ENCODE data around the gene RRP36.

The RRP36 gene

DNA sequence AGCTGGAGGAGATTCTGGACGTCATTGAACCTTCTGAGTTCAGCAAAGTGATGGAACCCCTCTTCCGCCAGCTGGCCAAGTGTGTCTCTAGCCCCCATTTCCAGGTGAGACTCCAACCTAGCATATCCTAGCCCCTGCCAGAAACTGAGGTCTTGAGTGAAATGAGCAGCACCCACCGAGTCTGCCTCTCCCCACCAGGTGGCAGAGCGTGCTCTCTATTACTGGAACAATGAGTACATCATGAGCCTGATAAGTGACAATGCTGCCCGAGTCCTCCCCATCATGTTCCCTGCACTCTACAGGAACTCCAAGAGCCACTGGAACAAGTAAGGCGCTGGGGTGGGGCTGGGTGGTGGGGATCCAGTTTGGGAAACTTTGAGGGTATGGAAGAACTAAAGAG is 12.3 kb upstream of the RRP36 start:
- peak; percentile 26 to 40 for DNase-seq

DNA sequence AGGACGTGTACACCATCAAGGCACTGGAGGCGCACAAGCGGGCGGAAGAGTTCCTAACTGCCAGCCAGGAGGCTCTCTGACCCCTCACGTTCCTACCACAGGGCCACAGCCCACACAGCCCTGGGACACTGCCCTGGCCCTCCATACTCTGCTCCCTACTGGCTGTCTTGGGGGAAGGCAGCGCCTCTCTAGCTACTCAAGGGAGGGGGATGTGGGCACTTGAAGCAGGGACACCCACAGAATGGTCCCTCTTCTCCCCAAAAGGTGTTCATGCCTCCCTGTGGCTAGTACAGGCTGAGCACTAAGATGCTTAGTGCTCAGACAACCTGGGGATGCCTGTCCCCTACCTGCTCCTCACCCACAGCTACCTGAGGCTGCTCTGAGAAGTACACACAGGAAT is 10.2 kb upstream of the RRP36 start:
- no peak for DNase-seq

DNA sequence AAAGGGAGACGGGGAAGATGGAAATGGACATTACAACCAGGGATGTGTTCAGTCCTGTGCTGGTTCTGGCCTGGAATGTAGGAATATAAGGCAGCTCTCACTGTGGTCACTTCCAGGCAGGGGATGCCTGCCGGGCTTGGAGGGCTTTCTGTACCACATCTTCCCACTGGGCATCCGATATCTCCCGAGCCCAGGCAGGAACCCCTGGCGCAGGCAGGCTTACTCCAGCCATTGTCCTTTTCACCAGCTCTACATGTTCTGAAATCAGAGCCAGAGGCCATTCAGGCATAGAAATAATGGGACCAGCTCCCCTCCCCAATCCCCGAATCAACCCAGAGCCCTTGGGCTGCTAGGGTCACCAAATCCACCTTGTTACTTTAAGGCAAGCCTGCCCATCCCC is 9.1 kb upstream of the RRP36 start:
- DNase-seq: no peak

DNA sequence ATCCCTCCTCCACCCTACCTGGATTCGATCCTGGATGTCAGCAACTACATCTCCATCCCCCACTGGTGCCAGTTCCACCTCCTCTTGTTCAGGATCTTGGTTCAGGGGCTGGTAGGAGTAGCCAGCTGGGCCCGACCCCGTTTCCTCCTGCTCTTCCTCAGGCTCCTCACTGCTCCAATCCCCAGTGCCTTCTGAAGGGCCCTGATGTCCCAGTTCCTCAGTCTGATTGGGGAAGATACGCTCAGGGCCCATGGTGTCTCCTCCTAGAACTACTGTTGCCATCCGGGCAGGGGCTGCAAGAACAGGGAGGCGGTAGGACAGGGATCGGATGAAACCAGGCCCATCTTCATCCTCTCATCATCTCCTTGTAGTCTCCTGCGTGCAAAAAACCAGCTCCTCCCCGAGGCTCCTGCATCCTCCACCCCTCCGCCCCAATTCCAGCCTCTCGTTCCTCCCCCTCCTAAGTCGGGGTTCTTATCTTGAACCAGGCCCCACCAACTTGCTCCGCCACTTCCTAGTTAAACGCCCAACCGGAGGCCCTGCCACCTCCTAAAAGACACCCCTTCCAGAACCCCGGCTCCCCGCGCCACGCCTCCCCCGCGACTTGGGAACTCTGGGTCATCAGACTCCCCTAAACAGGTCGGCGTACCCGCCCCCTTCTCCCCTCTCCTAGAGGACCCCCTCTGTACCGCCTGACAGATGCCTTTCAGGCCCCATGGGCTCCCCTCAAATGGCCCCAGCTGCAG is 8.2 kb upstream of the RRP36 start:
- DNase-seq: no peak

DNA sequence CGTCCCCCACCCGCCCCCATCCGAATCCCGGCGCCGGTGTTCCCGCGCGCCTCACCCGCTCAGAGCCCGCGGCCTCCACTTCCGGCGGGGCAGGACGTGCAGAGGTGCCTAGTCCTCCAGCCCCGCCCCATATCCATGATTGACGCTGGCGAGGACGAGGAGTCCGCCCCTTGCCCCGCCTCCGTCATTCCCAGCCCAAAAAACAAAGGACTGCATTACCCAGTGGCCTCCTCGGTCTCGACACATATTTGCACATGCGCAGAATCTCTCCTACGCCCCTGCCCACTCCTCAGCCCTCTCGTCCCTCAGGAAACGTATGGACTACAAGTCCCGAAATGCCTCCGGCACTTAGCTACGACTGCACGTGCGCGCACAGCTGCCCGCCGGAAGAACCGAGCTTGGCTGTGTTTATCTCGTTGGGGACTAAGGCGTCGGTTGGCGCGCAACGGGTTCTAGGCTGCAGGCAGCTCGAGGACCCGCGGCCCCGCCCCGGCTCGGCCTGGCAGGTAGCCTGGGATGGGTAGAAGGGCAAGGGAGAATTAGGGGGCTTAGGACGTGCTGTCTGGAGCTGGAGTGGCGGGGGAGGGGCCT is 7.5 kb upstream of the RRP36 start, which contains the start of the genes KLHDC3 and MEA1:
Gene KLHDC3 (plus strand): TSS at position 407 of the 591 bp plus-strand sequence. CDS start 2,944 bp downstream, outside the sequence.
Gene MEA1 (minus strand): TSS at position 104 of the 591 bp plus-strand sequence. CDS start 133 bp downstream, outside the sequence.
- DNase-seq: peak; percentile 99

DNA sequence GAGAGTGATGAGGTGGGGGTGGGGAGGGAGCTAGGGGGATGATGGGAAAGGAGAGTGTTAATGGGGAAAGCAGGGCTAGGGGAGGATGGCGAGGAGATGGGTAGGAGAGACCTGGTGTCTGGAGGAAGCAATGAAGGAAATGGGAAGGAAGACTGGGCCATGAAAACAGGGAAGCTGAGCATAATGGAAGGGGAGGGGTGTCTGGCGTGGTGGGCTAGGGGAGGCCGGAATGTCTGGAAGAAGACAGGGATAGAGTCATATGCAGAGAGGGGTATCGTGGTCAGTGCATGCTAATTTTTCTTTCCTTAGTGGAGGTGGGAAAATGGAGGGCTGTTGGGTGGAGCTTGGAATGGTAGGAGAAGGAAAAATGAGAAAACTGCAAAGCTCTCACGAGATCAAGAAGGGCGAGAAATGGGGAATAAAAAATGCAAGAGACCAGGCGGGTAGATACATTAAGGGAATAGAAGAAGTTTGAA is 7.0 kb upstream of the RRP36 start:
- no peak for DNase-seq

DNA sequence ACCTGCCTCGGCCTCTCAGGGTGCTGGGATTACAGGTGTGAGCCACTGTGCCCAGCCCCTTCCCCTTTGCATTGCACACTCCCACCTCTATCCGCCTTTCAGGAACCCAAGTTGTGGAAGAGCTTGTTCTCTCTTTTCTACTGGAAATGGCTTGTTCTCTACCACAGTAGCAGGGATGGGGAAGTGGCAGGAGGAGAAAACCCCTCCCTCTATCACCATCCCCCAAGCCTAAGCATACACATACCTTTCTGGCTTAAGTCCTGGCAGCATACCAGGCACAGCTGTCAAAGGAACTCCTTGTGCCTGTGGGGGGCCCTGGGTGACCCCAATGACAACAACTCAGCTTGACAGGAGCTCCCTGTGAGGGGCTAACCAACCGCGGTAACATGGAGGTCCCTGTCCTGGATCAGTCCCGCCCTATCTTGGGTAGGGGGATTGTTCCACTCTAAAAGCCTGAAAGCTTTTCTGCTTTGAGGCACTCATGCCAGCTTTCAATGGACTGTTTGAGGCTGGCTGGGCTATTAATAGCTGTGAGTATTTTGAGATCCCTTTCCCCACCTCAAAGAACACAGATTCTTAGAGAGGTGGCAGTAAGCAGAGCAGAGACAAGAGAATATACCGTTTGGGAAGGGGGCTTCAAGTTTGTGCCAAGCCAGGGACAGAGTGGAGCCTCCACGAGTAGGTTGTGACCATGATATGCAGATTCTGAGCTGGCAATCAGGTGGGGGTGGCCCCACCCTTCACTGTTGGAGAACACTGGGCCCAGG is 5.1 kb upstream of the RRP36 start:
- DNase-seq: no peak

DNA sequence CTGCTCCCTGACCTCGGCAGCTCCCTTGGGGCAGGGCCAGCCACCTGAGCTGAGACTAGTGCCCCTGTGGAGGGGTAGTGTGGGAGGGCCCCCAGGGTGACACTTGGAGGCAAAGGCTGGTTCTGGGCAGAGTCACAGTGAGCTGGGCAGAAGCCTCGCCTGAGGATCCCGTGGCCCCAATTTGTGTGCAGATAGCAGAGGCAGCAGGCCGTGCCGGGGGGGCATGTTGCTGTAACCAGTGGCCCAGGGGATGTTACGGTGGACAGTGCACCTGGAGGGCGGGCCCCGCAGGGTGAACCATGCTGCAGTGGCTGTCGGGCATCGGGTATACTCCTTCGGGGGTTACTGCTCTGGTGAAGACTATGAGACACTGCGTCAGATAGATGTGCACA is 4.5 kb upstream of the RRP36 start:
- no peak for DNase-seq

DNA sequence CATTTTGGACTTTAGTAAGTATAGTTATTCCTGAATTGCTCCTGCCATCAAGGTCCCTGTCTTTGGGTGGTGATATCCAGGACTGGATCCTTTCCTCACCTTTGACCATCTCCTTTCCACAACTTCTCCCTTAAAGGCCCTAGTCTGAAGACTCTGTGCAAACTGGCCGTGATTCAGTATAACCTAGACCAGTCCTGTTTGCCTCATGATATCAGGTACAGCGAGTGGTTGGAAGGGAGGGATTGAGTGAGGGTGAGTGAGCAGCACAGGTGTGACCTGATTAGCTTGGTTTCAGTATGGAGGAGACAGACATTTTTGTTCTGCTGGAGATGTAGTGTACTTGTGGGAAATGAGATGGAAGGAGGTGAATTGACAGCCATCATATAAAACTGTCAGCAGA is 2.3 kb upstream of the RRP36 start:
- DNase-seq: no peak

DNA sequence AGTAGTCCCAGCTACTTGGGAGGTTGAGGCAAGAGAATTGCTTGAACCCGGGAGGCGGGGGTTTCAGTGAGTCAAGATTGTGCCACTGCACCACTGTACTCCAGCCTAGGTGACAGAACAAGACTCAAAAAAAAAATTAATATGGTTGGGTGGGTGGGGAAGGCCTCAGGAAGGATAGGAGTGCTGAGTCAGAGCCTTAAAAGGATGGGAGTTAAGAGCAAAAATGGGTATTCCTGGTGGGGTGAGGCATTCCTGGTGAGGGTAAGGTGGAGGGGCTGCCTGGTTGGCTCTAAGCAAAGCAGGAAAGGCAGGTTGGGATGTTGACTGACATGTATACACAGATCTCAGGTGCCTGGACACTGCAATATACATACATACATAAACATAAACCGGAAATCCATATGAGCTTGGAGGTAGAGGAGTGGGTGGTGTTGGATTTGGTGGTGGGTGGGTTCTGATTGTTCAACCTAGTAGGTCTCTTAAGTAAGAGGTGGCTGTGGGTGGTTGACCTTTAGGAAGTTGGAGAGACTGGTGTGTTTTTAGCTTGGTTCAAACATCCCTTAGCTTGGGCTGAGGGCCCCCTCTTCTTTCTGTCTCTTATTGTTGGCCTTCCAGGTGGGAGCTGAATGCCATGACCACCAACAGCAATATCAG is 1.2 kb upstream of the RRP36 start:
- DNase-seq: no peak

DNA sequence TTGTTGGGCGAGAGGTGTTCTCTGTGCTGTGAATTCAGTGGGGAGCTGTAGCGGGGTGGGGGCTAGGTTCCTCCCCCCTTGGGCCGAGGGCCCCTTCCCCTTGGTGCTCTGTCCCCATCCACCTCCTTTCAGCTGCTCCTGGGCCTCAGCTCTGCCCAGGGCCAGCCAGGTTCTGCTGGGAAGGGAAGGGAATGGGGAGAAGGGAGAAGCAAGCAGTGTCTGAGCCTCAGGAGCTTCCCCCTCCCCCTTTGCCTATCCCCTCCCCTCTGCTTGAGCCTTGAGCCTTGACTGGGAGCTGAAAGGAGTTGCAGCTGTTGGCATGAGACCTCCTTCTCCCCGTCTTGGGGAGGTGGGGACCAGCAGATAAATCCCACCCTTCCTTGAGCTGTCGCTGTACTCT is 576 bp upstream of the RRP36 start:
- DNase-seq: no peak

DNA sequence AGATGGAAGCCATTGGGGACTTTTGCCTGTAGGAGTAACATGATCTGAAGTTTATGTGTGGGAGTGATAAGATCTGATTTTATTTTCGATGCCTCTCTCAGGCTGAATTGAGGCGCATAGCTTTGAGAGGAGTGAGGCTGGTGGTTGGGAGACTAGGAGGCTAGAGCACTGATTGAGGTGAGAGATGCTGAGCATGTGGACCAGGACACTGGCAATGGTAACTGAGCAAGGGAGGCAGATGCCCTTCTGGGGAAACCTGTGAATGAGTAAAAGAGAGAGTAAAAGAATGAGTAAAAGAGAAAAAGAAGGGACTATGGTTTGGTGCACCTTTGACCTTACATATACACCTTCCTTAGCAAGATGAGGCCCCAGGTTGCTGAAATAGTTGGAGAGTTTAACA is 3.0 kb downstream of the RRP36 start:
- DNase-seq: no peak

DNA sequence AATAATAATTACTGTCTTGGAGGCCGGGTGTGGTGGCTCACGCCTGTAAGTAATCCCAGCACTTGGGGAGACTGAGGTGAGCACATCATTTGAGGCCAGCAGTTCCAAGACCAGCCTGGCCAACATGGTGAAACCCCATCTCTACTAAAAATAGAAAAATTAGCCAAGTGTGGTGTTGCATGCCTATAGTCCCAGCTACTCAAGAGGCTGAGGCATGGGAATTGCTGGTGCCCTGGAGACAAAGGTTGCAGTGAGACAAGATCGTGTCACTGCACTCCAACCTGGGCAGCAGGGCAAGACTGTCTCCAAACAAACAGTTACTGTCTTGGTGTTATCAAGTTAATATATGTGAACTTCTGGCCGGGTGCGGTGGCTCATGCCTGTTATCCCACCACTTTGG is 4.9 kb downstream of the RRP36 start:
- DNase-seq: no peak

DNA sequence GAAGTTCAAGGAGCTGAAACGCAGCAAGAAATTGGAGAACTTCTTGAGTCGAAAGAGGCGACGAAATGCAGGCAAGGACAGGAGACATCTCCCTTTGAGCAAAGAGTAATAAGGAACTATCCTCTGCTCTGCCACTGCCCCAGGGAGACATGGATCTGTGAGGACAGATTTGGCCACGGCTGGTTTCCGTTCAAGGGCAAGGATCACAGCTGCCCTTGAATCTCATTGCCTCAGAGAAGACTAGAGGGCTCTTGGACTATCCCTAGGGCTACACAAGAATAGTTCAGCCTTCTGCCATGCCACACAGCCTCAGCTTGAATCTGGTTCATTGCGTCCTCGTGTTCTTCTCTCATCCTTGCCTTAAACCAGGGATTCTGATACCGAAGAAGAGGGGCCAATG is 7.7 kb downstream of the RRP36 start:
- no peak for DNase-seq

DNA sequence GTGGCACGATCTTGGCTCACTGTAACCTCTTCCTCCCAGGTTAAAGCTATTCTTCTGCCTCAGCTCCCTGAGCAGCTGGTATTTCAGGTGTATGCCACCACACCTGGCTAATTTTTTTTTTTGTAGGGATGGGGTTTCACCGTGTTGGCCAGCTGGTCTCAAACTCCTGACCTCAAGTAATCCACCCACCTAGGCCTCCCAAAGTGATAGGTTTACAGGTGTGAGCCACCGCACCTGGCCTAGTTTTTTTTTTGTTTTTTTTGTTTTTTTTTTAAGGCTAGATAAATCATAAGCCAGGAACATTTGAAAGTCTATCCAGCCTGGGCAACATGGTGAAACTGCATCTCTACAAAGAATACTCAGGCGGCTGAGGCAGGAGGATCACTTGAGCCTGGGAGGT is 10.9 kb downstream of the RRP36 start:
- no peak for DNase-seq

DNA sequence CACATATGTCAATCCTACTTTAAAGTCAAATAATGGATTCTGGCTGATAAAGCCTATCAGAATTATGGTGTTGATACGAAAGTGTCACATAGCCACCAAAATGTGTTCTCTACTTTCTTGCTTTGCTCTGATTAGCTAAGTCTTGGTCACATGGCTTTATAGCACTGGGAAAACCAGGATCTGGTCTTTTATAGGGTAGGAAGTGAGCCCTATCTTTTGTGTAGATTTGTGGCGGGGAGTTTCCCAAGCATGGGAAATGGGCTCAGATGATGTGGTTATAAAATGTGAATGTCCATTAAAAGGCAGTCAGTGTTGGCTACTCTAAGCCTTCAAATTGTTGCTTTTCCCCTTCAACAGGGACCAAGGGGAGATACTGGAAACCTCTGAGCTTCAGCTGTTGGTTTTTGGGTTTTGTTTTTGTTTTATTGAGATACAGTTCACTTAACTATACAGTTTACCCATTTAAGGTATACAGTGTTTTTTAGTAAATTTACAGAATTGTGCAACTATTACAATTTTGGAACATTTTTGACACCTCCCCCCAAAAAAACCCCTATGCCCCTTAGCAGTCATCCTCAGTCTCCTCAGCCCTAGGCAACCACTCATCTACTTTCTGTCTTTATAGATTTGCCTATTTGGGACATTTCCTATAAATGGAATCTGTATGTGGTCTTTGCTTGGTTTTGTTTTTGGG is 12.2 kb downstream of the RRP36 start:
- no peak for DNase-seq

DNA sequence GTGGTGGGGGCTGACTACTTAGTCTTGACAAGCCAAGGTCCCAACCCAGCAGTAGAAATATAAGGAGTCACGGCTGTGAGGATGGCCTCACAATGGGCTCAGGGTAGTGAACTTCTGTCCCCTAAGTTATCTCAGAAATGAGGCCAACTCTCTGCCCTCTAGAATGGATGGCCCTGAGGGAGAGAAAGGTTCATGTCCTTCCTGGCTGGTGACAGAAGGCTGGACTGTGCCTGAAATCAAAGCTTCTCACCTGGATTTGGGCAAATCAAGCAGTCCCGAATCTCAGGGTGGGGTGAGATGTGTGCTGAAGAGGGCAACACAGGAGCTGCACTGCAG is 12.7 kb downstream of the RRP36 start:
- no peak for DNase-seq

DNA sequence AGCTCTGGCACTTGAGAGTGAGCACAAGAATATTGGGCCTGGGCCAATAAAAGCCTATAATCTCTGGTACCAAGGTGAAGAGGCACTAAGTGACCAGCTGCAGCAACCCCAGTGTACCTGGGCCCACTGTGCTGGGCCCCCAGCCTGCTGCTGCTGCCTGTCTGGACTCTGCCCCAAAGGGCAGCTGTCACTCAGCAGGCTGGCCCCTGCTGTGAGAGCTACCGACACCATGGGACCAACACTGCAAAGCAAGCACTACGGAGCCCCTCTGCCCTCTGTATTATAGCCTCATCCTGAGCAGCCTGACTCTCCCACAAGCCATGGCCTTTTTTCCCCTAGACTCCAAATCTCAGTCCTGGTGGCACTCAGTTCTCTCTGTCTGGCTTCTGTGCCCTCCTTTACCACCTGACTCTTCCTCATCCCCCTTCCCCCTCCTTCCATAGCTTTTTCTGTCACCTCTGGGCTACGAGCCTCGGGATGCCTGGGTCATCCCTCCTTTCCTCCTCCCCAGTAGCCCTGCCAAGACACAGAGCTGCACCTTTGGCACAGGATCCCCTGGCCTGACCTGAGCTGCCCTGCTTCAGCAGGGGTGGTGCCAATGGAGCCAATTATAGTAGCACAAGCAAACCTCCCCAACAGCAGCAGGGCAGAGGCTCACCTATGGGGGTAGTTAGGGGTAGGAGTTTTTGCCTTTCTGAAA is 14.2 kb downstream of the RRP36 start:
- no peak for DNase-seq

DNA sequence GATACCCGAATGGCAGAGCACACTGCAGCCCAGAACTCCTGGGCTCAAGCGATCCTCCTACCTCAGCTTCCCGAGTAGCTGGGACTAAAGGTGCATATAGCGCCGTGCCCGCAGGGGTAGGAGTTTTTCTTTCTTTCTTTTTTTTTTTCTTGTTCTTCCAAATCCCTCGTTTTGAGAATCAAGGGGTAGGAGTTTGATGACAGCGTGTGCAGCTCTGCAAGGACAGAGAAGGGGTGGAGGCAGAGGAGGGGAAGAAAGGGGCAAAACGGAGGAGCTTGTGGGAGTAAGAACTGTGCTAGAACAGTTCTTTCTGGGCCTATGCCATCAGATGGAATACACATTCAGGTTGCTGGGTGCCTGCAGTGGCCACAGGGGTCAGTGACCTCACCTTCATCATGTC is 15.3 kb downstream of the RRP36 start:
- no peak for DNase-seq

DNA sequence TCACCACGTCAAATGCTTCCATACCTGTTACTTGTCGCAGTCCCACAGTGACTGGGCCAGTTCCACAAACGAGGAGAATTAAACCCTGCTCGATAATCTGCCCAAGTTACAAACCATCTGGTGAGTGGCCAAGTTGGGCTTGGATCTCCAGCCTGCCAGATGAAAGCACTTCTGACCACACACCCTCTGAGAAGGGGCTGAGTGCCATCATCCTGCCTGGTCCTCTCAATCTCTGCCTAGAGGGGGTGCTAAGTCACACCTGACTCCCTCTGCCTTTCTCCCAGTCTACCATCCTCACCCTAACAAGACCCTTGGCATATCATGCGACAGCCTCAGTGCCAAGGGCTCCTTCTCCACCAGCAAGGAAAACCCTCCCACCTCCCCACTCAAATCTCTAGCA is 15.8 kb downstream of the RRP36 start:
- DNase-seq: no peak

DNA sequence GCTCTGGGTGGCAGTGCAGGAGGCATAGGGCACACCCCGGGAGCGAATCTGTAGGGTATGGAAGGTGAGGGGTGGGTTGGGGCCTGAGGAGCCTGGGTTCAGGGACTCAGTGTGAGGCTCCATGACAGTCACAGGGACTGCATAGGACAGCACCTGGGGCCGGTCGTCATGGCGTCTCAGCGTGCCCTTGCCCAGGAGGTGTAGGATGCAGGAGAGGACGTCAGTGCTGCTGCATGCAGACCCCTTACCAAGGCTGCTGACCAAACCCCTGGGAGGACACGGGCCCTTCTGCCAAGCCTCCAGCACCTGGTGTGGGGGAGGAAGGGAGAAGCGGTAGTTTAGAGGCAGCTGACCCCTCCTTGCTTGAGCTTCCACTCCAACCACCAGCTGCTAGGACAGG is 16.3 kb downstream of the RRP36 start:
- no peak for DNase-seq

DNA sequence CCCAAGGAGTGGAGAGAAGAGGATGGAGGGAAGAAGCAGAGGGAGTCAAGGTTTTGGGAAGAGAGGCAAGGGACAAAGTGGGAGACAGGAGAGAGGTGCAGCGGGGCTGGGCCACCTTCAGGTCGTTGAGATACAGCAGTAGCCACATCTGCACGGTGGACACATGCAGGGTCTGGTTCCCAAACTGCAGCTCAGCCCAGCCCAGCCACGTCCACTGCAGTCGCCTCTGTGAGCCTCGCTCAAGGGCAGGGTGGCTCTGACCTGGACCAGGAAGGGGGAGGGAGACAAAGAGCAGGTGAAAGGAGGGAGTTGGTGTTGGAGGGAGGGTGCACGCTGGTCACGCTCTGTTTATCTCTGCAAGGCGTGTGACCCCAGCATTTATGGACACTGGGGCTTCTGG is 17.3 kb downstream of the RRP36 start:
- DNase-seq: no peak
